GM12875 (cell line): ENCODE measurements around the gene BCAR1.

Experiments
- H3K4me3 ChIP-seq: one replicate; pipeline ENCODE4 v1.5.1; 2011; ENCODE audit warnings: low read depth, low read length, control low read depth
- CTCF ChIP-seq: IDR thresholded peaks from 2 replicates; pipeline ENCODE4 v1.5.1; 2011; ENCODE audit warnings: low read depth, mild to moderate bottlenecking, control low read depth, inconsistent platforms, low read length, moderate library complexity, borderline replicate concordance; ENCODE audit not compliant: insufficient read depth

The BCAR1 gene

GRCh38 chr16:75263291-75263962, 12.0 kb upstream of the BCAR1 start:
- no peak overlapping the region for H3K4me3 ChIP-seq
- TF ChIP-seq CTCF, result no peak

- no peak overlapping the region for H3K4me3 ChIP-seq
Measured at GRCh38 chr16:75262800-75263127, 11.3 kb upstream of the BCAR1 start.

GRCh38 chr16:75262104-75262799, 10.8 kb upstream of the BCAR1 start:
- H3K4me3 ChIP-seq, result no peak overlapping the region
- TF ChIP-seq CTCF, result no peak

More at GRCh38 chr16:75262800-75263127, 11.3 kb upstream of the BCAR1 start:
- no peak for TF ChIP-seq CTCF

- no peak for TF ChIP-seq CTCF
Measured at GRCh38 chr16:75261590-75262078, 10.2 kb upstream of the BCAR1 start.

GRCh38 chr16:75260851-75261589, 9.6 kb upstream of the BCAR1 start:
- TF ChIP-seq CTCF, result no peak
- H3K4me3 ChIP-seq, result no peak overlapping the region

More at GRCh38 chr16:75261590-75262078, 10.2 kb upstream of the BCAR1 start:
- H3K4me3 ChIP-seq, result no peak overlapping the region

GRCh38 chr16:75258807-75259141, 7.3 kb upstream of the BCAR1 start:
- no peak overlapping the region for H3K4me3 ChIP-seq
- no peak for TF ChIP-seq CTCF
